Measurements from ENCODE around the gene TMEM205. TPM values are rescaled to one million over a fixed set of nuclear protein-coding genes. Genes with fewer than 3 reads are reported as not detected.

Gene TMEM205
- 113 TPM for total RNA-seq

GRCh38 chr19:11346104-11346940 lies at the start of gene TMEM205, which contains the start of gene CCDC159:
TMEM205 (minus strand) TSS chr19:11346268; CDS start chr19:11345619, 649 bp downstream.
CCDC159 (plus strand) TSS chr19:11346519; CDS start chr19:11346607, 88 bp downstream.

GRCh38 chr19:11374433-11375142 lies 28.5 kb upstream of the TMEM205 start, which contains the start of gene SWSAP1:
SWSAP1 (plus strand) TSS chr19:11374666; CDS start chr19:11374681, 15 bp downstream.

GRCh38 chr19:11355160-11356073 lies 9.3 kb upstream of the TMEM205 start, which contains the start of gene PLPPR2:
PLPPR2 (plus strand) TSS chr19:11355432; CDS start chr19:11357674, 2,242 bp downstream.

GRCh38 chr19:11339254-11340098 lies 6.6 kb downstream of the TMEM205 start, which contains the start of gene RAB3D:
RAB3D (minus strand) TSS chr19:11339657; CDS start chr19:11337399, 2,258 bp downstream.

GRCh38 chr19:11295665-11296245 lies 50.3 kb downstream of the TMEM205 start, which contains the start of gene TSPAN16:
TSPAN16 (plus strand) TSS chr19:11296160; CDS start chr19:11296298, 138 bp downstream.

Other genes with a start within 250 kb of the TMEM205 start
- gene SPC24, start 190.5 kb downstream of the TMEM205 start, total RNA-seq = 28.0 TPM
- gene KANK2, start 148.7 kb downstream of the TMEM205 start, total RNA-seq = 170 TPM
- gene ANGPTL8, start 106.6 kb downstream of the TMEM205 start, total RNA-seq = 2.6 TPM
- 69.7 TPM for gene DOCK6, start 83.7 kb downstream of the TMEM205 start, total RNA-seq
- not detected for gene TSPAN16, start 50.1 kb downstream of the TMEM205 start, total RNA-seq
- 24.9 TPM for gene RAB3D, start 6.6 kb downstream of the TMEM205 start, total RNA-seq
- gene CCDC159, start 251 bp upstream of the TMEM205 start, total RNA-seq = 15.6 TPM
- gene PLPPR2, start 9.2 kb upstream of the TMEM205 start, total RNA-seq = 17.1 TPM
- gene SWSAP1, start 28.4 kb upstream of the TMEM205 start, total RNA-seq = 2.1 TPM
- gene EPOR, start 38.0 kb upstream of the TMEM205 start, total RNA-seq = 14.8 TPM
- gene RGL3, start 73.0 kb upstream of the TMEM205 start, total RNA-seq = 46.8 TPM
- gene ODAD3, start 88.9 kb upstream of the TMEM205 start, total RNA-seq = 0.64 TPM
- gene PRKCSH, start 89.4 kb upstream of the TMEM205 start, total RNA-seq = 165 TPM
- gene ELAVL3, start 134.8 kb upstream of the TMEM205 start, total RNA-seq = 0.18 TPM
- gene ZNF653, start 159.6 kb upstream of the TMEM205 start, total RNA-seq = 10.5 TPM
- gene ECSIT, start 182.9 kb upstream of the TMEM205 start, total RNA-seq = 49.9 TPM
- 8.5 TPM for gene CNN1, start 192.6 kb upstream of the TMEM205 start, total RNA-seq
- gene ELOF1, start 213.0 kb upstream of the TMEM205 start, total RNA-seq = 24.9 TPM
- gene ACP5, start 231.4 kb upstream of the TMEM205 start, total RNA-seq = 10.0 TPM